Smooth muscle cell of trachea (primary cell): ENCODE measurements around the gene RBM41. TPM values are rescaled to one million over a fixed set of nuclear protein-coding genes. Genes with fewer than 3 reads are reported as not detected.

Source experiments
- total RNA-seq: library from RNA; depleted of rRNA; stranded (reverse); fragments of >200 nt; gene quantifications from 2 replicates; pipeline ENCODE4 v1.2.1, GENCODE V29; 2014

RBM41 gene
- 13.2 and 16.0 TPM in 2 replicates for total RNA-seq

DNA sequence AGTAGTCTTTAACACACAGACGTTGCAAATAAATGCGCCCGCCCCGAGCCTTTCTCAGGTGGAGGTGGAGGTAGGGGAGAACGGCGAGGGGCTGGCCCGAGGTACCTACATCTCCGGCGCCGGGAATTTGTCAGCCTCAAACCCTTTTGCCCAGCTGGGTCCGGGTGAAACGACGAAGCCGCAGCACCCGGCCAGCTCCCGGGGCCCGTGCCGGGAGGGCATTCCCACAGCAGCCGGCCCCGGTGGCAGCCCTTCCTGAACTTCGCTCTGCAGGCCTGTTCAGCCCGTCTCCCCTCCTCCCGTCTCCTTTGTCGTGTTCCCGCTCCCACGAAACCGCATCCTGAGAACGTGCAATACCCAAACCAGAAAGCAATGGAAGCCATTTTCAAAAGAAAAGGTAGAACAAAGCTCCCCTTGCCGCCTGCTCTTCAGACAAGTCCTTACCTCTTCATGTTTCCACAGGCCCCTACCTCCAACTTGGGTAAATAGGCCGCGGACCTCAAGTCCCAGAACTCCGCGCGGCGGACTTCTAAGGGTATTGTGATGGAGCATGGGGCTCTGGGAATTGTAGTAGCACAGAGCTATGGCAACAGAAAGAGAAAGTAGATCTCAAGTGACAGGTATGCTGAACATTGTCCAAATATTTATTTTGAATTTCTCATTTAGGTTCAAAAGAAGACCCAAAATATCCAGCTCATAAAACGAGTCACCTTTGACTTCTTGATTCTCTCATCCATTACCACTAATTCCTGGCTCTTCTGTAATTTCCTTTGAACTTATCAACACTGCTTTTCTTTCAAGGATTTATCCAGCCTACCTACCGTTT, at the start of gene RBM41:
TSS of gene RBM41 (minus strand) at position 501 of the 826 bp plus-strand sequence. CDS start at position 452, 49 bp downstream.

Other genes with a start within 250 kb of the RBM41 start
- not detected in 2 replicates for gene RIPPLY1, start 215.5 kb downstream of the RBM41 start, total RNA-seq
- not detected in 2 replicates for gene CLDN2, start 198.4 kb downstream of the RBM41 start, total RNA-seq
- 33.9 and 40.9 TPM in 2 replicates for gene MORC4, start 118.6 kb downstream of the RBM41 start, total RNA-seq
- 0.17 and 0.29 TPM in 2 replicates for gene NUP62CL, start 87.6 kb upstream of the RBM41 start, total RNA-seq
- gene DNAAF6, start 87.8 kb upstream of the RBM41 start, total RNA-seq: not detected in 2 replicates